ENCODE measurements around the gene PDF.
"Not testable (repeated sequence)": the region's sequence is repeated elsewhere in the genome, so short reads cannot be mapped to it uniquely, and the experiment has no call there.

DNA sequence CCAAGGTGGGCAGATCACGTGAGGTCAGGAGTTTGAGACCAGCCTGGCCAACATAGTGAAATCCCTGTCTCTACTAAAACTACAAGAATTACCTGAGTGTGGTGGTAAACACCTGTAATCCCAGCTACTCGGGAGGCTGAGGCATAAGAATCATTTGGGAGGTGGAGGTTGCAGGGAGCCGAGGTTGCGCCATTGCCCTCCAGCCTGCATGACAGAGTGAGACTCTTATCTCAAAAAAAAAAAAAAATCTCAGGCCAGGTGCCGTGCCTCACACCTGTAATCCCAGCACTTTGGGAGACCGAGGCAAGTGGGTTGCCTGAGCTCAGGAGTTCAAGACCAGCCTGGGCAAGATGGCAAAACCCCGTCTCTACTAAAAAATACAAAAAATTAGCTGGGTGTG, 33.6 kb downstream of the PDF start:
- not testable (repeated sequence) for TF ChIP-seq POLR2A (IDR thresholded peaks at IDR 0.05; ENCODE audit: extremely low read depth, insufficient read length)
- TF ChIP-seq, protein P1, sequence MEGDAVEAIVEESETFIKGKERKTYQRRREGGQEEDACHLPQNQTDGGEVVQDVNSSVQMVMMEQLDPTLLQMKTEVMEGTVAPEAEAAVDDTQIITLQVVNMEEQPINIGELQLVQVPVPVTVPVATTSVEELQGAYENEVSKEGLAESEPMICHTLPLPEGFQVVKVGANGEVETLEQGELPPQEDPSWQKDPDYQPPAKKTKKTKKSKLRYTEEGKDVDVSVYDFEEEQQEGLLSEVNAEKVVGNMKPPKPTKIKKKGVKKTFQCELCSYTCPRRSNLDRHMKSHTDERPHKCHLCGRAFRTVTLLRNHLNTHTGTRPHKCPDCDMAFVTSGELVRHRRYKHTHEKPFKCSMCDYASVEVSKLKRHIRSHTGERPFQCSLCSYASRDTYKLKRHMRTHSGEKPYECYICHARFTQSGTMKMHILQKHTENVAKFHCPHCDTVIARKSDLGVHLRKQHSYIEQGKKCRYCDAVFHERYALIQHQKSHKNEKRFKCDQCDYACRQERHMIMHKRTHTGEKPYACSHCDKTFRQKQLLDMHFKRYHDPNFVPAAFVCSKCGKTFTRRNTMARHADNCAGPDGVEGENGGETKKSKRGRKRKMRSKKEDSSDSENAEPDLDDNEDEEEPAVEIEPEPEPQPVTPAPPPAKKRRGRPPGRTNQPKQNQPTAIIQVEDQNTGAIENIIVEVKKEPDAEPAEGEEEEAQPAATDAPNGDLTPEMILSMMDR (IDR thresholded peaks at IDR 0.05; ENCODE audit: low read depth, low read length): not testable (repeated sequence)
- TF ChIP-seq, protein P2, sequence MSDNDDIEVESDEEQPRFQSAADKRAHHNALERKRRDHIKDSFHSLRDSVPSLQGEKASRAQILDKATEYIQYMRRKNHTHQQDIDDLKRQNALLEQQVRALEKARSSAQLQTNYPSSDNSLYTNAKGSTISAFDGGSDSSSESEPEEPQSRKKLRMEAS (IDR thresholded peaks at IDR 0.05; ENCODE audit: low read depth, low read length): not testable (repeated sequence)

Measured in NB4 (cell line).